Neuron (in vitro differentiated cells): ENCODE data around the gene JAKMIP3.
"Not testable (repeated sequence)": the region's sequence is repeated elsewhere in the genome, so short reads cannot be mapped to it uniquely, and the experiment has no call there.

Experiments used
- H2AFZ ChIP-seq: one replicate; pipeline ENCODE4 v1.6.1; 2013; ENCODE audit warnings: low read depth, mild to moderate bottlenecking, inconsistent platforms, low read length, moderate library complexity
- H3K27me3 ChIP-seq: one replicate; pipeline ENCODE4 v1.6.1; 2013; ENCODE audit warnings: low read length; ENCODE audit not compliant: insufficient read depth
- H3K36me3 ChIP-seq: one replicate; pipeline ENCODE4 v1.6.1; 2013; ENCODE audit warnings: low read length; ENCODE audit not compliant: insufficient read depth
- H3K4me1 ChIP-seq: one replicate; pipeline ENCODE4 v1.6.1; 2013; ENCODE audit warnings: low read length; ENCODE audit not compliant: insufficient read depth
- H3K4me3 ChIP-seq: 2 replicates; pipeline ENCODE4 v1.5.1; 2013; ENCODE audit warnings: mild to moderate bottlenecking, low read length, moderate library complexity
- H3K9me3 ChIP-seq: one replicate; pipeline ENCODE4 v1.6.1; 2013; ENCODE audit warnings: low read length

Gene JAKMIP3

DNA sequence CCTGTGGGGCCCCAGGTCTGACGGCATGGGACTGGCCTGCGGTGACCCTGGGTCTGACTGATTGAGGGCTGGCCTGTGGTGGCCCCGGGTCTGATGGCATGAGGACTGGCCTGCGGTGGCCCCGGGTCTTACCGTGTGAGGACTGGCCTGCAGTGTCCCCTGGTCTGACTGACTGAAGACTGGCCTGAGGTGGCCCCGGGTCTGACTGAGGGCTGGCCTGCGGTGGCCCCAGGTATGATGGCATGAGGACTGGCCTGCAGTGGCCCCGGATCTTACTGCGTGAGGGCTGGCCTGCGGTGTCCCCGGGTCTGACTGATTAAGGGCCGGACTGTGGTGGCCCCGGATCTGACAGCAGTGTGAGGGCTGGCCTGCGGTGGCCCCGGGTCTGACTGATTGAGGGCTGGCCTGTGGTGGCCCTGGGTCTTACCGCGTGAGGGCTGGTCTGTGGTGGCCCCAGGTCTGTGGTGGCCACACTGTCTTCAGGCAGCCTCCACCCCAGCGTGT lies 10.9 kb downstream of the JAKMIP3 start:
- no peaks in the 10 kb centered on the region for H3K9me3 ChIP-seq
- no peak overlapping the region for H3K4me3 ChIP-seq
- H3K4me1 ChIP-seq = no peaks in the 10 kb centered on the region
- H3K36me3 ChIP-seq = no peaks in the 10 kb centered on the region
- no peak overlapping the region for H2AFZ ChIP-seq
- H3K27me3 ChIP-seq = no peaks in the 10 kb centered on the region

DNA sequence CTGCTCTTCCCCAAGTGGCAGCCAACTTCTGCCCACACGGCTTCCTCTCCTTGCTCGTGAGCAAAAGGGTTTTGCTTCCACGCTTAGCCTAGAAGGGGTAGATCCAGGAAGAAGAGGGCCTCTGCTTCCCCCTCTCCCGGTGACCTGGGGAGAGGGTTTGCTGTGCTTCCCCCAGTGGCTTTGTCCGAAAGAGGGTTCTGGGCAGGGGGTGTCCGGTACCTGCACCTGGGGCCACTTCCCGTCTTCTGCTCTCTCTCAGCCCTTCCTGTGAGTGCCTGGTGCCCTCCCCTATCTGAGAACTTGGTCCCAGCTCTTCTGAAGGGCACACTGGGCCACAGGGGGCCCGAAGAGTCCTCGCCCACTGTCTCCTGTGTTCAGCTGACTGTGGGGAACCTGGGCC lies 11.3 kb downstream of the JAKMIP3 start:
- Histone ChIP-seq H3K27me3 (no peaks in the 10 kb centered on the region), H3K4me1 (no peaks in the 10 kb centered on the region), H3K9me3 (no peaks in the 10 kb centered on the region), H2AFZ (no peak overlapping the region), H3K36me3 (no peaks in the 10 kb centered on the region), H3K4me3 (no peak overlapping the region)

DNA sequence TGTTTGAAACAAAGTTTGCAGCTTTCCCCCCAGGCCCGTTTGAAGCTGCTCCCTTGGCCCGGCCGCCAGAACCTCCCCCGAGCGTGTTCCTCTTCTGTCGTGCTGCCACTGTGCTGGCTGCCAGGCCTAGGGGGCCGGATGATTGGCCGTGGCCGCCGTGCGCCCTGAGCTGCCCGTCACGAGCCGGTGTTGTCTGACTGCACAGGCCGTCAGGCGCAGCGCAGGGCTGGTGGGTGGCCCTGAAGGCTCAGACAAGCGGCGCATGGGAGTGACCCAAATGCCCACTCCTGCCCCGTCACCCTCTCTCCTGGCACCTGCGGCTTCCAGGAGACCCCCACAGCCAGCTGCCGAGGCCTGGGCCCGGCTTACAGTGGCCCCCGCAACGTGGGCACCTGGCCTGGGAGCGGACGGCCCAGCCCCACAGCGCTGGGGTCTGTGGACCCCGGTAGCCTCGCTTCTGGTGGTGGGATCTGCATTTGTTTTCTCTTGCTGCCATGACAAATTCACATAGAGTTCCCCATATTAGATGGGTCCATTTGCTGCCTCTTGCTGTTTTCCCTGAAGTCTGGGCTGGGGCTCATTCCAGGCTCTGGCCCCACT lies 13.1 kb downstream of the JAKMIP3 start:
- no peaks in the 10 kb centered on the region for H3K36me3 ChIP-seq
- H3K4me1 ChIP-seq = no peaks in the 10 kb centered on the region
- no peaks in the 10 kb centered on the region for H3K27me3 ChIP-seq
- H3K9me3 ChIP-seq = no peaks in the 10 kb centered on the region
- H2AFZ ChIP-seq = no peak overlapping the region
- H3K4me3 ChIP-seq = no peak overlapping the region

DNA sequence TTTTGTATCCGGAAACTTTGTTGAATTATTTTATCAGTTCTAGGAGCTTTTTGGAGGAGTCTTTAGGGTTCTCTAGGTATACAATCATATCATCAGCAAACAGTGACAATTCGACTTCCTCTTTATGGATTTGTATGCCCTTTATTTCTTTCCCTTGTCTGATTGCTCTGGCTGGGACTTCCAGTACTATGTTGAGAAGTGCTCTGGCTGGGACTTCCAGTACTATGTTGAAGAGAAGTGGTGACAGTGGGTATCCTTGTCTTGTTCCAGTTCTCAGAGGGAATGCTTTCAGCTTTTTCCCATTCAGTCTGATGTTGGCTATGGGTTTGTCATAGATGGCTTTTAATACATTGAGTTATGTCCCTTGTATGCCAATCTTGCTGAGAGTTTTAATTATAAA lies 18.6 kb downstream of the JAKMIP3 start:
- not testable (repeated sequence) for H3K9me3 ChIP-seq, H2AFZ ChIP-seq, H3K27me3 ChIP-seq, H3K4me3 ChIP-seq, H3K4me1 ChIP-seq, H3K36me3 ChIP-seq

DNA sequence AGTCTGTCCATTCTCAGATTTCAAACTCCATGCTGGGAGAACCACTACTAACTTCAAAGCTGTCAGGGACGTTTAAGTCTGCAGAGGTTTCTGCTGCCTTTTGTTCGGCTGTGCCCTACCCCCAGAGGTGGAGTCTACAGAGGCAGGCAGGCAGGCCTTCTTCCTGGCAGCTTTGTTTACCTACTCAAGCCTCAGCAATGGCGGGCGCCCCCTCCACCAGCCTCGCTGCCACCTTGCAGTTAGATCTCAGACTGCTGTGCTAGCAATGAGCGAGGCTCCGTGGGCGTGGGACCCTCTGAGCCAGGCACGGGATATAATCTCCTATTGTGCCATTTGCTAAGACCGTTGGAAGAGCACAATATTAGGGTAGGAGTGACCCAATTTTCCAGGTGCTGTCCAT lies 27.5 kb downstream of the JAKMIP3 start:
- H2AFZ ChIP-seq, H3K4me1 ChIP-seq, H3K9me3 ChIP-seq, H3K36me3 ChIP-seq, H3K4me3 ChIP-seq: not testable (repeated sequence)
- H3K27me3 ChIP-seq = peaks cover 11% of the 10 kb centered on the region

DNA sequence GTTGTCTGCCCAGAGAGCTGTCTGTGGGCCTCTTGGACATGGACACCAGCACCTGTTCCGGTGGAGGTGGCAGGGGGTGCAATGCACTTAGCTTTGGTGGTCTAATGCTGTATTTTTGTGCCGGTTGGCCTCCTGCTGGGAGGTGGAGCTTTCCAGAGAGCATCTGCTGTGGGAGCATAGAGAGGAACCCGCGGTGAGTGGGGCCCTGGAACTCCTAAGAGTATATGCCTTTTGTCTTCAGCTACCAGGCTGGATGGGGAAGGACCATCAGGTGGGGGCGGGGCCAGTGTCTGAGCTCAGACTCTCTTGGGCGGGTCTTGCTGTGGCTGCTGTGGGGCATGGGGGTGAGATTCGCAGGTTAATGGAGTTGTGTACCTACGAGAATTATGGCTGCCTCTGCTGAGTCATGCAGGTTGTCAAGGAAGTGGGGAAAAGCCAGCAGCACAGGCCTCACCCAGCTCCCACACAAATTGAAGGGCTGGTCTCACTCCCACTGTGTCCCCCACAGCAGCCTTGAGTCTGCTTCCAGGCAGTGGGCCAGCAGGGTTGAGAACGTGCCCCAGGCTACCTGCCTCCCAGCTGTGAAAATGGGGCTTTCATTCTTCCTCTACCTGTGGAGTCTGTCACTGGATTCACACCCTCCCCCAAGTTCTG lies 29.0 kb downstream of the JAKMIP3 start:
- Histone ChIP-seq H3K4me1 (no peaks in the 10 kb centered on the region), H3K36me3 (no peaks in the 10 kb centered on the region), H3K27me3 (peaks cover 11% of the 10 kb centered on the region), H3K9me3 (no peaks in the 10 kb centered on the region), H3K4me3 (no peak overlapping the region), H2AFZ (no peak overlapping the region)

DNA sequence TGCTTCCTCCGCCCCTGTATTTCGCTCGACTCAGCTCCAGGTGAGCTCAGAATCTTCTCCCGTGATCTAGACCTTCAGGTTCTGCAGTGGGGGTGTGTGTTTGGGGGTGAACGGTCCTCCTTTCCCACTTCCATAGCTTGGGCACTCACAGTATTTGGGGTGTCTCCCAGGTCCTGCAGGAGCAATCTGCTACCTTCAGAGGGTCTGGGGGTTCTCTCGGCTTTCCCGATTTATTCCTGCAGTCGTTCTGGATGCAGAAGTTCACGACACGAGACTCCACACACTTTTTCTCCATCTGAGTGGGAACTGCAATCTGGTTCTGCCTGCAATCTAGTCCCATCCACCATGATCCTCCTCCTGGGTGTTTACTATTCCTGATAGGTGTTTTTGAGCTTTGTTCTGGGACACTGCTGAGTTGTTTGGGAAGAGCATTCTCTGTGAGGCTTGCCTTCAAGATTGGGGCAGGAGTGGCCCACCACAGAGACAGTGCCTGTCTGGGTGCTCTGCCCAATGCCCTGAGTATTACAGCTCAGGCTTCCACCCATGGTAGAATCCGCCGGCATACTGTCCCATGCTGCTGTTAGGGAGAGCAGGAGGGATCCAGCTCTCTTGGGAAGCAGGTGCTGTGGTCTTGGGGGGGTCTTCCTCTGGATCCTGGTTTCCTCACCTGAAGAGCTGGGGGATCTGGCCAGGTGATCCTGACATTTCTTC lies 29.8 kb downstream of the JAKMIP3 start:
- H2AFZ ChIP-seq = no peak overlapping the region
- peaks cover 11% of the 10 kb centered on the region for H3K27me3 ChIP-seq
- H3K4me1 ChIP-seq = no peaks in the 10 kb centered on the region
- H3K9me3 ChIP-seq = no peaks in the 10 kb centered on the region
- H3K36me3 ChIP-seq = no peaks in the 10 kb centered on the region
- H3K4me3 ChIP-seq = no peak overlapping the region

DNA sequence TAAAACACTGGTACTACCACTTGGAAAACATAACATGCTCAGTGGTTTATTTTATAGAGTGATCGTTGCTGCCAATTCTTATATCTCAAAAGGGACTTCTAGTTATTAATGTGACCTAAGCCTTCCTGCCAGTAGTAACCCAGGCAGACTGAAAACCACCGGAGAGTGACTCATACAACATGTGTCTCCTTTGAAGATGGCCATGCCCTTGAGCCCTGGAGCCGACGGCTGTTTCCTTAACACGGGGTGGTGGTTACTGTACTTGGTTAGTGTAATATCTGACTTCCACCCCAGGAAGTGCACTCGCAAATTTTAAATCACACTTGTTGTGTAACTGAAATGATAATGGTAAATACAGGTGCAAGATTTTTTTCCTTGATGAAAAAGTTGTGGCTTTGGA lies 30.5 kb downstream of the JAKMIP3 start:
- Histone ChIP-seq H3K4me1 (no peaks in the 10 kb centered on the region), H3K9me3 (no peaks in the 10 kb centered on the region), H3K4me3 (no peak overlapping the region), H3K27me3 (peaks cover 11% of the 10 kb centered on the region), H2AFZ (no peak overlapping the region), H3K36me3 (no peaks in the 10 kb centered on the region)

DNA sequence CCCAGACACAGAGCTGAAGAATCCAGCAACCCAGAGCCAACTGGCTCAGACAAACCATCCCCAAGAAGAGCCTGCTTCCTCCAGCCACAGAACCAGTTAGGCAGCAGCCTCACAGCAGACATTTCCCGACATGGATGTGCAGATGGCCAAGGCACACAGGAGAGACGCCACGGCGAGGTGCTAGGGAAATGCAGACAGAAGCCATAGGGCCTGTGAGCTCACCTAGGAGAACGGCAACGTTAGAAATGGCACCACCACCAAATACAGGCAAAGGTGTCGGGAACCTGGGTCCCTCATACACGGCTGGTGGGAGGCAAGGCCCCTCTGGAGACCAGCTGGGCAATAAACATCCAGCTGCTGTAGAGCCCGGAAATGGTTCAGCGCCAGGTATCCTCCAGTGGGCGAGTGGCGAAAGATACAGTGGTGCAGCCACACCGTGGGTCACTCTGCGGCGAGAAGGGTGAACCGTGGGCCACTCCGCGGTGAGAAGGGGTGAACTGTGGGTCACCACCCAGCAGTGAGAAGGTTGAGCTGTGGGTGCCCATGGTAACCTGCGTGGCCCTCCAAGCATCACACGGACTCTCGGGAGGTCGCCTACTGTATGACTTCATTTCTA lies 31.2 kb downstream of the JAKMIP3 start:
- Histone ChIP-seq H3K4me3 (no peak overlapping the region), H3K9me3 (no peaks in the 10 kb centered on the region), H2AFZ (no peak overlapping the region), H3K27me3 (peaks cover 14% of the 10 kb centered on the region), H3K4me1 (no peaks in the 10 kb centered on the region), H3K36me3 (no peaks in the 10 kb centered on the region)

DNA sequence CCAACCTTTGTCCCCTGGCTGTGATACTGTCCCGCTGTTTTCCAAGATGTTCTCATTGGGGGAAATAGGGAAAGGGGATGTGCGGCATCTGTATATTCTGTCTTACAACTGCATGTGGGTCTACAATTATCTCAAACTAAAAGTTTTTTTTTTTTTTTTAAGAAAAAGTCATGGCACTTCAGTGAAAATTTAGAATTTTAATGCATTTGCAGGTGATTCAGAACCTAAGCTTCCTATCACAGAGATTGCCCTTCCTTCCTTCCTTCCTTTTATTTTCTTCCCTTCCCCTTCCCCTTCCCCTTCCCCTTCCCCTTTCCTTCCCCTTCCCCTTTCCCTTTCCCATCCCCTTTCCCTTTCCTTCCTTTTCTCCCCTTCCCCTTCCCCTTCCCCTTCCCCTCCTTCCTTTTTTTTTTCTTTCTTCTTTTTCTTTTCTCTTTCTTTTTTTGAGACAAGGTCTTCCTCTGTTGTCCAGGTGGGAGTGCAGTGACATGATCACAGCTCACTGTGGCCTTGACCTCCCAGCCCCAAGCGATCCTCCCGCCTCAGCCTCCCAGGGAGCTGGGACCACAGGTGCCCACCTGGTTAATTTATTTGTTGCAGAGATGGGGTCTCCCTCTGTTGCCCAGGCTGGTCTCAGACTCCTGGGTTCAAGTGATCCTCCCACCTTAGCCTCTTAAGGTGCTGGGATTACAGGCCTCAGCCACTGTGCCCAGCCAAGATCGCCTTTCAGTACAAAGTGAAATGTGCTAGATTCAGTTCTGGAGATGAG lies 32.0 kb downstream of the JAKMIP3 start:
- H3K36me3 ChIP-seq = no peaks in the 10 kb centered on the region
- peaks cover 14% of the 10 kb centered on the region for H3K27me3 ChIP-seq
- no peak overlapping the region for H3K4me3 ChIP-seq
- no peaks in the 10 kb centered on the region for H3K9me3 ChIP-seq
- no peak overlapping the region for H2AFZ ChIP-seq
- H3K4me1 ChIP-seq = no peaks in the 10 kb centered on the region

DNA sequence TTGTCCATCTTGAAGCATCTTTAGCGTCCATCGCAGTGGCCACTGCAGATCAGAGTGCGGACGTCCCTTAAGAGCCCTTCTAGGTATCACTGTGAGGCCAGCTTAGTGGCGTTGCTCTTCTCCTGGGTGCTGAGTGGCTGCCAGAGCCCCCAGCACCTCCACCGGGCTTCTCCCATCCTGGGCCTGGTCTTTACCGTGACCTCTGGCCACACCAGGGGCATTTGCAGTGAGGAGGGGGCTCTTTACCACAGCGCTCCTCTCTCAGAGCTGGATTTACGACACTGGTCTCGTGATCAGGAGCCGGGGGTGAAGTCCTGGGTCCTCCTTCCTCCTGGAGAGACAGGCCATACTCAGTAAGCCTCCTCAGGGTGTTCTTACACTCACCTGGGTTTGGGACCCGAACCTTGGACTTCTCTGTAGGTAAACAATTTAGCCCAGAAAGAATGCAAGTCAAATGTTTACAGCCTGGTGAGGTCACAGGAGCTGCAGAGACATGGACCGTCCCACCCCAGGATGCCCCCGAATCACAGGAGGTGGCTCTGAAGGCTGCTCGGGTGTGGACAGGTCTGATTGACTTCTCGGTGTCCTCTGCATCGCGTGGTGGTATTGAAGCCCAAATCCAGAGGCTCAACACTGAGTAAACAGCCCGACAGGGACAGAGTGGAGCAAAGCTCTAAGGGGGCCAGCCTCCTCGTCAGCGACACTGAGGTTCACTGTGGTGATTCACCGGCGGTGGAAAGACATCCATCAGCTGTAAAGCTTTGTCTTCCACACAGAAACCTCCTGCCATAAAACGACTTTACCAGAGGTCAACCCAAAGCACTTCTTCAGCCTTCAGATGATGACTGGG lies 33.0 kb downstream of the JAKMIP3 start:
- H3K9me3 ChIP-seq = no peaks in the 10 kb centered on the region
- H2AFZ ChIP-seq = no peak overlapping the region
- H3K4me1 ChIP-seq = no peaks in the 10 kb centered on the region
- no peaks in the 10 kb centered on the region for H3K36me3 ChIP-seq
- H3K27me3 ChIP-seq = peaks cover 14% of the 10 kb centered on the region
- no peak overlapping the region for H3K4me3 ChIP-seq

DNA sequence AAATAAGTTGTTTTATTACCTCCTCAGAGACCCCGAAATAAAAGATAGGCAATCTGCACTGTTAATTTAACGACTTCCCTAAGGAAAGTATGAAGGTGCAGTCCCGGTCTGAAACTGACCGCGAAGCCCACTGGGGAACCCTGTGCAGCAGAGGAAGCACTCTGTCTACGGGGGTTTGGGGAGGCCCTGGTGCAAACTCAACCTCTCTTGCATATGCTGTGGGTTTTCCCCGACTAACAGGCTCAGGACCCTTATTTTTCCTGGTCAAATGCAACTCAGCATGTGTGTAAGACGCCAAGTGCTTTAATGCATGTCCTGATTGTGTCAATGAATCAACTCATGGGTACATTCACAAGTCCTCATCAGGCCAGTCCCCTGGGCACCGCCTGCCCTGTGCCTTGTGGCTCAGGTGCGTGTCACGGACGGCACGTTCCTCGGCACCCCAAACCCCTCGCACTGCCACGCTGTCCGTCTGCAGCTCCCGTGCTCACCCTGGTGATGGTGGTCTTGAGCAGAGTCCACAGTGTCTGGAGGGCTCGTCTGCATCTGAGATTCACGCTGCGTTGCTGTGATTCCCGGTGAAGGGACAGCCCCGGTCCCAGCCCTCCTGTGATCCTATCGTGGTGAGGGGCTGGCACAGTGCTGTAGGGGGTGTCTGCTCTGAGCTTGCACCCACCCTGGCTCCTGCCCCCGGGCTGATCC lies 33.8 kb downstream of the JAKMIP3 start:
- Histone ChIP-seq H3K9me3 (no peaks in the 10 kb centered on the region), H2AFZ (no peak overlapping the region), H3K4me1 (no peaks in the 10 kb centered on the region), H3K36me3 (no peaks in the 10 kb centered on the region), H3K4me3 (no peak overlapping the region), H3K27me3 (peaks cover 14% of the 10 kb centered on the region)
